Measurements from ENCODE around the gene SLC16A14. TPM values are rescaled to one million over a fixed set of nuclear protein-coding genes. Genes with fewer than 3 reads are reported as not detected.

SLC16A14 gene, protein sequence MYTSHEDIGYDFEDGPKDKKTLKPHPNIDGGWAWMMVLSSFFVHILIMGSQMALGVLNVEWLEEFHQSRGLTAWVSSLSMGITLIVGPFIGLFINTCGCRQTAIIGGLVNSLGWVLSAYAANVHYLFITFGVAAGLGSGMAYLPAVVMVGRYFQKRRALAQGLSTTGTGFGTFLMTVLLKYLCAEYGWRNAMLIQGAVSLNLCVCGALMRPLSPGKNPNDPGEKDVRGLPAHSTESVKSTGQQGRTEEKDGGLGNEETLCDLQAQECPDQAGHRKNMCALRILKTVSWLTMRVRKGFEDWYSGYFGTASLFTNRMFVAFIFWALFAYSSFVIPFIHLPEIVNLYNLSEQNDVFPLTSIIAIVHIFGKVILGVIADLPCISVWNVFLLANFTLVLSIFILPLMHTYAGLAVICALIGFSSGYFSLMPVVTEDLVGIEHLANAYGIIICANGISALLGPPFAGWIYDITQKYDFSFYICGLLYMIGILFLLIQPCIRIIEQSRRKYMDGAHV
- total RNA-seq (2022; extraction: Qiagen RNA extraction): 0.66 to 1.3 TPM (median 0.86 TPM) in 5 replicates

DNA sequence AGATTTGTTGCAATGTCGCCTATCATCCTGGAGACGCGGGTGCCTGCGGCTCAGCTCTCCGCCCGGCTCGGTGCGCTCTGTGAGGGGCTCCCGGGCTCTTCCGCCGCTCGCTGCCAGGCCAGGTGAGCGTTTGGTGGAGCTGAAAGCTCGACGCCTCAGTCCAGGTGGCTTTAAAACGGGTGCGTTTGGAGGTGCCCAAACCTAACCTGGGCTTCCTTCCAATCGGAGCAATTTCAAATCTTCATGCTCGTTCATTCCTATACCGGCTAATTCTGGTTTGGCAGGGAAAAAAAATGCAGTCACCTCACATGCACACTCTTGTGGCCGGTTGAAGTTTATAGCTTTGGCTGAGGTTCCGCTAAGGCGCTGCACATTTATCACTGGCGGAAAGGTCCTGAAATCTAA, at the start of gene SLC16A14:
TSS of gene SLC16A14 (minus strand) at position 274 of the 405 bp plus-strand sequence. CDS start 9,572 bp downstream, outside the sequence.

Other genes with a start within 250 kb of the SLC16A14 start
- 88.3 to 136 TPM (median 117 TPM) in 5 replicates for gene TRIP12, start 146.9 kb downstream of the SLC16A14 start, total RNA-seq (2022; extraction: Qiagen RNA extraction)
- gene FBXO36, start 146.4 kb downstream of the SLC16A14 start, total RNA-seq (2022; extraction: Qiagen RNA extraction): 0.84 to 1.6 TPM (median 1.3 TPM) in 5 replicates
- 8.0 to 10.5 TPM (median 9.5 TPM) in 5 replicates for gene SP110, start 151.1 kb upstream of the SLC16A14 start, total RNA-seq (2022; extraction: Qiagen RNA extraction)
- gene SP140, start 156.8 kb upstream of the SLC16A14 start, total RNA-seq (2022; extraction: Qiagen RNA extraction): 0.11 to 0.26 TPM (median 0.24 TPM) in 3 of 5 replicates, not detected in the others